A549 (cell line): ENCODE results near the gene ACOT11. TPM values are rescaled to one million over a fixed set of nuclear protein-coding genes. Genes with fewer than 3 reads are reported as not detected.

ENCODE experiments used
- ATAC-seq, 2 experiments: fragments of 200-7000 bp in 1 of 2; fragments of >200 bp in 1 of 2; cut with Nextera tagmentation in 1 of 2; cut with Tn5 transposase in 1 of 2; 3 replicates each; pipeline versions ENCODE4 v1.8.0 to v1.9.1; 2018 to 2020; ENCODE audit warnings: mild to moderate bottlenecking in 1 of 2, moderate library complexity in 1 of 2
- CTCF ChIA-PET: fragments of 300-600 bp; sonication (Branson Sonifier 250); formaldehyde crosslinking; extraction: SDS; loops from one replicate; lab custom pipeline; 2021; ENCODE audit warnings: antibody characterized with exemption, inconsistent platforms; lab: Yijun Ruan, JAX
- POLR2A ChIA-PET: fragments of 350-600 bp; formaldehyde crosslinking; extraction: SDS; loops from one replicate; lab custom pipeline; 2021; ENCODE audit warnings: antibody characterized with exemption, inconsistent platforms; lab: Yijun Ruan, JAX
- DNase-seq, 2 experiments: peaks; one replicate each; pipeline versions ENCODE4 v3.0.0 to v3.0.0-alpha.2; 2011 to 2016; ENCODE audit warnings: low read depth in 1 of 2, low spot score in 1 of 2
- FAIRE-seq: peaks from 2 replicates; lab custom pipeline; 2011; peaks lifted over from hg19 to GRCh38; lab: Jason Lieb, UNC
- H3K27ac ChIP-seq, 2 experiments: fragments of >200 bp; sonication (Bioruptor Twin); formaldehyde crosslinking; 3 replicates each; pipeline ENCODE4 v1.5.1; 2016 to 2017
- H3K4me1 ChIP-seq: fragments of >200 bp; sonication (Bioruptor Twin); formaldehyde crosslinking; 3 replicates; pipeline ENCODE4 v1.6.1; 2016
- H3K4me2 ChIP-seq: fragments of >200 bp; sonication (Bioruptor Twin); formaldehyde crosslinking; 3 replicates; pipeline ENCODE4 v1.6.1; 2016
- H3K4me3 ChIP-seq: fragments of >200 bp; sonication (Bioruptor Twin); formaldehyde crosslinking; 3 replicates; pipeline ENCODE4 v1.5.1; 2016
- H3K9me3 ChIP-seq: fragments of >200 bp; sonication (Bioruptor Twin); formaldehyde crosslinking; 3 replicates; pipeline ENCODE4 v1.6.1; 2016
- CBX2 ChIP-seq: fragments of 200-600 bp; sonication (generic); IDR thresholded peaks from 2 replicates; pipeline ENCODE4 v1.6.1; 2016; ENCODE audit warnings: low read depth, mild to moderate bottlenecking, borderline replicate concordance
- CEBPB ChIP-seq, 2 experiments: fragments of >200 bp in 1 of 2; sonication (Bioruptor Twin) in 1 of 2; formaldehyde crosslinking in 1 of 2; IDR thresholded peaks; 2 replicates each; pipeline ENCODE4 v1.6.1; 2012 to 2016
- EHF ChIP-seq: fragments of 250-450 bp; sonication (Bioruptor Pico); IDR thresholded peaks from 2 replicates; pipeline ENCODE4 v1.5.0; 2020; ENCODE audit warnings: mild to moderate bottlenecking
- EP300 ChIP-seq, 2 experiments: fragments of >200 bp; sonication (Bioruptor Twin); formaldehyde crosslinking; IDR thresholded peaks; 2 replicates in 1 of 2; 3 replicates in 1 of 2; pipeline ENCODE4 v1.6.1; 2016 to 2017
- ESRRA ChIP-seq: fragments of 150-350 bp; IDR thresholded peaks from 2 replicates; pipeline ENCODE4 v1.6.1; 2014; ENCODE audit warnings: mild to moderate bottlenecking, low read length, borderline replicate concordance
- FOSL2 ChIP-seq, 2 experiments: fragments of 450-650 bp in 1 of 2; fragments of >200 bp in 1 of 2; sonication (Bioruptor Twin) in 1 of 2; formaldehyde crosslinking; IDR thresholded peaks; 2 replicates each; pipeline versions ENCODE4 v1.5.0 to v1.6.1; 2016 to 2020; ENCODE audit warnings: mild to moderate bottlenecking in 1 of 2, moderate library complexity in 1 of 2
- FOXS1 ChIP-seq: fragments of 250-450 bp; sonication (Bioruptor Pico); IDR thresholded peaks from 2 replicates; pipeline ENCODE4 v1.5.0; 2020; ENCODE audit warnings: mild to moderate bottlenecking, moderate library complexity
- HEYL ChIP-seq: fragments of 250-450 bp; sonication (Bioruptor Pico); IDR thresholded peaks from 2 replicates; pipeline ENCODE4 v1.8.0; 2021; ENCODE audit warnings: mild to moderate bottlenecking, moderate library complexity
- KDM5A ChIP-seq: fragments of 200-600 bp; sonication (generic); IDR thresholded peaks from 2 replicates; pipeline ENCODE4 v1.6.1; 2016; ENCODE audit warnings: antibody characterized with exemption, mild to moderate bottlenecking
- MAFK ChIP-seq: fragments of 450-650 bp; IDR thresholded peaks from 2 replicates; pipeline ENCODE4 v1.6.1; 2014; ENCODE audit not compliant: partially characterized antibody
- NR3C1 ChIP-seq: fragments of >200 bp; sonication (Bioruptor Twin); formaldehyde crosslinking; IDR thresholded peaks from 3 replicates; pipeline ENCODE4 v1.6.1; 2017
- POLR2AphosphoS2 ChIP-seq: conservative IDR thresholded peaks from 2 replicates; pipeline ENCODE4 v1.6.1; 2012; ENCODE audit warnings: low read length, improper control_type of control experiment, inconsistent platforms
- RAD21 ChIP-seq, 2 experiments: fragments of >200 bp in 1 of 2; sonication (Bioruptor Twin) in 1 of 2; formaldehyde crosslinking in 1 of 2; IDR thresholded peaks in 1 of 2; conservative IDR thresholded peaks in 1 of 2; 2 replicates in 1 of 2; 3 replicates in 1 of 2; pipeline ENCODE4 v1.6.1; 2012 to 2018; ENCODE audit warnings: inconsistent platforms in 1 of 2
- RCOR1 ChIP-seq: fragments of 150-350 bp; IDR thresholded peaks from 2 replicates; pipeline ENCODE4 v1.6.1; 2014; ENCODE audit warnings: antibody characterized with exemption, low read length, low read depth
- RFX5 ChIP-seq: fragments of 450-650 bp; IDR thresholded peaks from 2 replicates; pipeline ENCODE4 v1.7.1; 2014; ENCODE audit warnings: antibody characterized with exemption, mild to moderate bottlenecking, moderate library complexity
- SMC3 ChIP-seq: fragments of >200 bp; sonication (Bioruptor Twin); formaldehyde crosslinking; IDR thresholded peaks from 3 replicates; pipeline ENCODE4 v1.6.1; 2018; ENCODE audit warnings: inconsistent platforms
- SREBF2 ChIP-seq: fragments of 450-650 bp; IDR thresholded peaks from 2 replicates; pipeline ENCODE4 v1.6.1; 2014; ENCODE audit warnings: mild to moderate bottlenecking, moderate library complexity
- TP53 ChIP-seq: fragments of 250-450 bp; sonication (Bioruptor Pico); IDR thresholded peaks from 2 replicates; pipeline ENCODE4 v1.5.0; 2021; ENCODE audit warnings: mild to moderate bottlenecking, moderate library complexity
- ZNF302 ChIP-seq: fragments of 250-450 bp; sonication (Bioruptor Pico); IDR thresholded peaks from 2 replicates; pipeline ENCODE4 v1.9.0; 2021; ENCODE audit warnings: inconsistent platforms, mild to moderate bottlenecking, moderate library complexity
- WGBS: methylation state at CpG from one replicate; pipeline ENCODE4 v1.1.6; 2017; ENCODE audit errors: missing lambda C conversion rate; 5-methylcytosine and 5-hydroxymethylcytosine counted together
- polyA plus RNA-seq, 4 experiments: library from polyadenylated mRNA; depleted of rRNA in 3 of 4; stranded (reverse); fragments of >200 nt; fragmentation: RNase III in 1 of 4; extraction: RNeasy Plus Mini Kit Qiagen cat#74134 plus additional on column Dnase treatment in 1 of 4; gene quantifications; 2 replicates in 3 of 4; 3 replicates in 1 of 4; pipeline ENCODE4 v1.2.3, GENCODE V29; 2011 to 2017
- TF ChIP-seq, protein P1 (sequence below): IDR thresholded peaks from 2 replicates; pipeline ENCODE4 v1.6.1; 2012; ENCODE audit warnings: low read depth, borderline replicate concordance
- TF ChIP-seq, protein P2 (sequence below): fragments of 250-450 bp; sonication (Bioruptor Pico); IDR thresholded peaks from 2 replicates; pipeline ENCODE4 v1.5.0; 2021; ENCODE audit warnings: mild to moderate bottlenecking, moderate library complexity, borderline replicate concordance
- TF ChIP-seq, protein P3 (sequence below): fragments of 150-350 bp; IDR thresholded peaks from 2 replicates; pipeline ENCODE4 v1.6.1; 2014; ENCODE audit warnings: low read depth, mild to moderate bottlenecking, low read length

ACOT11 gene
- polyA plus RNA-seq, 2 of the 4 experiments (the other 2 are of a cell fraction), result 1.7 TPM

DNA sequence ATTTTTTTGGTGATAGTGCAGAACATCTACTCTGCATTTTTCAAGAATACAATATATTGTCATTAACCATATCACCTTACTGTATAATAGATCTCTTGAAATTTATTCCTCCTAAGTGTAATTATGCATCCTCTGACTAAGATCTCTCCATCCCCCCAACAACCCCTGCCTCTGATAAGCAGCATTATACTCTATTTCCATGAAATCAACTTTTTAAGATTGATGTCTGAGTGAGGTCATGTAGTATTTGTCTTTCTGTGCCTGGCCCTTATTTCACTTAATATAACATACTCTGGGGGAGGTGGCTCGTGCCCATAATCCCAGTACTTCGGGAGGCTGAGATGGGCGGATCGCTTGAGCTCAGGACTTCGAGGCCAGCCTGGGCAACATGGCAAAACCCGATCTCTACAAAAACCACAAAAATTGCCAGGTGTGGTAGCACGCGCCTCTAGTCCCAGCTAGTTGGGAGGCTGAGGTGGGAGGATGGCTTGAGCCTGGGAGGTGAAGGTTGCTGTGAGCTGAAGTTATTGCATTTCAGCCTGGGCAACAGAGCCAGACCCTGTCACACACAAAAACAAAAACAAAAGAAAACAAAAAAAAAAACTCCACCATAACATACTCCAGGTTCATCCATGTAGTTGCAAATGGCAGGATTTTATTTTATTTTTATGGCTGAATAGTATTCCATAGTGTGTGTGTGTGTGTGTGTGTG lies 5.7 kb downstream of the ACOT11 start:
- Histone ChIP-seq H3K4me1 (no peaks in the 10 kb centered on the region), H3K4me3 (no peak overlapping the region), H3K9me3 (0 out of 3 replicates have a peak, but pooled peaks cover 3% of the 10 kb centered on the region), H3K4me2 (no peak overlapping the region), H3K27ac (no peak overlapping the region)
- ATAC-seq (no peak), DNase-seq (no peak), FAIRE-seq (no peak)
- CTCF ChIA-PET, result interaction anchor here (0.6 kb wide), 1 partner anchor 15 kb away, joined by 3 read pairs; no protein-coding TSS in a partner anchor
- WGBS, result 78% methylated on average over 6 of the region's 8 CpGs
- TF ChIP-seq SREBF2 (no peak), NR3C1 (no peak), FOXS1 (CRISPR knock-in tag) (no peak)
- POLR2A ChIA-PET, result no interaction called here

DNA sequence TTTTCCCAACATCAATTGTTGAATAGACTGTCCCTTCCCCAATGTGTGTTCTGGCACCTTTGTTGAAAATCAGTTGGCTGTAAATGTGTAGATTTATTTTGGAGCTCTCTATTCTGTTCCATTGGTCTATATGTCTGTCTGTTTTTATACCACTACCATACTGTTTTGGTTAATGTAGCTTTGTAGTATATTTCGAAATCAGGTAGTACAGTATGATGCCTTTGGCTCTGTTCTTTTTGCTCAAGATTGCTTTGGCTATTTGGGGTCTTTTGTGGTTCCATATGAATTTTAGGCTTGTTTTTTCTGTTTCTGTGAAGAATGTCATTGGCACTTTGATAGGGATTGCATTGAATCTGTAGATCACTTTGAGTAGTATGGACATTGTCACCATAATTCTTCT lies 8.1 kb downstream of the ACOT11 start:
- no peak overlapping the region for H3K27ac ChIP-seq
- H3K4me3 ChIP-seq, result no peak overlapping the region
- no peak for FAIRE-seq
- ATAC-seq, result no peak
- 90% methylated on average over 1 of the region's 1 CpG for WGBS
- no peaks in the 10 kb centered on the region for H3K4me1 ChIP-seq
- CTCF ChIA-PET, result no interaction called here
- H3K9me3 ChIP-seq, result 0 out of 3 replicates have a peak, but pooled peaks cover 3% of the 10 kb centered on the region
- POLR2A ChIA-PET, result no interaction called here
- no peak overlapping the region for H3K4me2 ChIP-seq
- no peak for DNase-seq
- TF ChIP-seq CEBPB (IDR thresholded peaks at IDR 0.05) (no peak), RFX5 (no peak), SMC3 (no peak), SREBF2 (no peak), KDM5A (no peak), ESRRA (no peak), FOSL2 (IDR thresholded peaks at IDR 0.05) (no peak), FOSL2 (CRISPR knock-in tag; IDR thresholded peaks at IDR 0.05) (no peak), ZNF302 (CRISPR knock-in tag) (no peak), POLR2AphosphoS2 (no peak), MAFK (no peak), TP53 (CRISPR knock-in tag) (no peak), EHF (no peak), EP300 (IDR thresholded peaks at IDR 0.05) (no peak), CBX2 (no peak), RAD21 (conservative IDR thresholded peaks at IDR 0.05 in 1 of 2, IDR thresholded peaks at IDR 0.05 in 1 of 2) (no peak), HEYL (CRISPR knock-in tag) (no peak), RCOR1 (no peak)
- TF ChIP-seq, protein P1, sequence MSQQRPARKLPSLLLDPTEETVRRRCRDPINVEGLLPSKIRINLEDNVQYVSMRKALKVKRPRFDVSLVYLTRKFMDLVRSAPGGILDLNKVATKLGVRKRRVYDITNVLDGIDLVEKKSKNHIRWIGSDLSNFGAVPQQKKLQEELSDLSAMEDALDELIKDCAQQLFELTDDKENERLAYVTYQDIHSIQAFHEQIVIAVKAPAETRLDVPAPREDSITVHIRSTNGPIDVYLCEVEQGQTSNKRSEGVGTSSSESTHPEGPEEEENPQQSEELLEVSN, result no peak
- TF ChIP-seq, protein P2, sequence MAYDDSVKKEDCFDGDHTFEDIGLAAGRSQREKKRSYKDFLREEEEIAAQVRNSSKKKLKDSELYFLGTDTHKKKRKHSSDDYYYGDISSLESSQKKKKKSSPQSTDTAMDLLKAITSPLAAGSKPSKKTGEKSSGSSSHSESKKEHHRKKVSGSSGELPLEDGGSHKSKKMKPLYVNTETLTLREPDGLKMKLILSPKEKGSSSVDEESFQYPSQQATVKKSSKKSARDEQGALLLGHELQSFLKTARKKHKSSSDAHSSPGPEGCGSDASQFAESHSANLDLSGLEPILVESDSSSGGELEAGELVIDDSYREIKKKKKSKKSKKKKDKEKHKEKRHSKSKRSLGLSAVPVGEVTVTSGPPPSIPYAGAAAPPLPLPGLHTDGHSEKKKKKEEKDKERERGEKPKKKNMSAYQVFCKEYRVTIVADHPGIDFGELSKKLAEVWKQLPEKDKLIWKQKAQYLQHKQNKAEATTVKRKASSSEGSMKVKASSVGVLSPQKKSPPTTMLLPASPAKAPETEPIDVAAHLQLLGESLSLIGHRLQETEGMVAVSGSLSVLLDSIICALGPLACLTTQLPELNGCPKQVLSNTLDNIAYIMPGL (CRISPR knock-in tag), result no peak
- TF ChIP-seq, protein P3, sequence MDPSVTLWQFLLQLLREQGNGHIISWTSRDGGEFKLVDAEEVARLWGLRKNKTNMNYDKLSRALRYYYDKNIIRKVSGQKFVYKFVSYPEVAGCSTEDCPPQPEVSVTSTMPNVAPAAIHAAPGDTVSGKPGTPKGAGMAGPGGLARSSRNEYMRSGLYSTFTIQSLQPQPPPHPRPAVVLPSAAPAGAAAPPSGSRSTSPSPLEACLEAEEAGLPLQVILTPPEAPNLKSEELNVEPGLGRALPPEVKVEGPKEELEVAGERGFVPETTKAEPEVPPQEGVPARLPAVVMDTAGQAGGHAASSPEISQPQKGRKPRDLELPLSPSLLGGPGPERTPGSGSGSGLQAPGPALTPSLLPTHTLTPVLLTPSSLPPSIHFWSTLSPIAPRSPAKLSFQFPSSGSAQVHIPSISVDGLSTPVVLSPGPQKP, result no peak
